KG1 (cell line): ENCODE results near the gene NEGR1.
A peak's percentile ranks its signal among the peaks of the same experiment; 100 is the strongest.

Experiments
- DNase-seq: peaks from one replicate; lab custom pipeline; 2025; lab: John Stamatoyannopoulos, UW

NEGR1 gene

GRCh38 chr1:71778940-71779339 lies 503.4 kb downstream of the NEGR1 start:
- DNase-seq = no peak

GRCh38 chr1:71777094-71777493 lies 505.2 kb downstream of the NEGR1 start:
- no peak for DNase-seq

GRCh38 chr1:71774705-71775104 lies 507.6 kb downstream of the NEGR1 start:
- no peak for DNase-seq

- DNase-seq = no peak
These were observed 512.2 kb downstream of the NEGR1 start for GRCh38 chr1:71770121-71770520.

GRCh38 chr1:71766748-71767147 lies 515.6 kb downstream of the NEGR1 start:
- no peak for DNase-seq

GRCh38 chr1:71762514-71763255 lies 519.7 kb downstream of the NEGR1 start:
- DNase-seq = no peak

- DNase-seq = no peak
These were observed 526.9 kb downstream of the NEGR1 start for GRCh38 chr1:71755441-71755840.

- no peak for DNase-seq
These were observed 528.6 kb downstream of the NEGR1 start for GRCh38 chr1:71753746-71754145.

GRCh38 chr1:71745326-71745725 lies 537.0 kb downstream of the NEGR1 start:
- no peak for DNase-seq

- no peak for DNase-seq
These were observed 538.5 kb downstream of the NEGR1 start for GRCh38 chr1:71743862-71744261.

GRCh38 chr1:71738910-71739309 lies 543.4 kb downstream of the NEGR1 start:
- DNase-seq = no peak

GRCh38 chr1:71738256-71738655 lies 544.1 kb downstream of the NEGR1 start:
- DNase-seq = no peak

- DNase-seq = no peak
These were observed 544.6 kb downstream of the NEGR1 start for GRCh38 chr1:71737768-71738167.

- DNase-seq = no peak
These were observed 549.2 kb downstream of the NEGR1 start for GRCh38 chr1:71733121-71733520.

GRCh38 chr1:71721532-71721931 lies 560.8 kb downstream of the NEGR1 start:
- DNase-seq = no peak

- no peak for DNase-seq
These were observed 563.0 kb downstream of the NEGR1 start for GRCh38 chr1:71719330-71719729.

GRCh38 chr1:71717186-71717585 lies 565.2 kb downstream of the NEGR1 start:
- no peak for DNase-seq

- no peak for DNase-seq
These were observed 570.9 kb downstream of the NEGR1 start for GRCh38 chr1:71711456-71711855.

- DNase-seq = peak; percentile 34
These were observed 576.2 kb downstream of the NEGR1 start for GRCh38 chr1:71706029-71706671.

- no peak for DNase-seq
These were observed 584.2 kb downstream of the NEGR1 start for GRCh38 chr1:71698186-71698585.

GRCh38 chr1:71695821-71696220 lies 586.5 kb downstream of the NEGR1 start:
- DNase-seq = no peak

- no peak for DNase-seq
These were observed 587.3 kb downstream of the NEGR1 start for GRCh38 chr1:71695084-71695483.

- DNase-seq = no peak
These were observed 588.8 kb downstream of the NEGR1 start for GRCh38 chr1:71693581-71693980.

- no peak for DNase-seq
These were observed 592.7 kb downstream of the NEGR1 start for GRCh38 chr1:71689635-71690034.
